K562 (cell line): Measurements from ENCODE around the gene DPP3. TPM values are rescaled to one million over a fixed set of nuclear protein-coding genes. Genes with fewer than 3 reads are reported as not detected.

Experiments
- ATAC-seq: fragments of 200-7000 bp; cut with Tn5 transposase; 3 replicates; pipeline ENCODE4 v1.9.1; 2020; ENCODE audit warnings: moderate library complexity
- BruUV-seq: library from RNA; stranded (reverse); fragments of 400-500 nt; replicated peaks from 2 replicates; lab custom pipeline; 2021; lab: Mats Ljungman, UMichigan
- CTCF ChIA-PET: fragments of 300-600 bp; formaldehyde crosslinking; extraction: SDS; loops from one replicate; lab custom pipeline; 2021; ENCODE audit warnings: low intra/inter-chr PET ratio; lab: Yijun Ruan, JAX
- POLR2A ChIA-PET: fragments of 300-600, 350-650 bp; sonication (Branson Sonifier 250); formaldehyde crosslinking; extraction: SDS; loops from one replicate; lab custom pipeline; 2021; ENCODE audit warnings: antibody characterized with exemption, inconsistent platforms; lab: Yijun Ruan, JAX
- DNase-seq, 4 experiments: peaks; one replicate each; pipeline versions ENCODE4 v3.0.0 to v3.0.0-alpha.2; 2011 to 2018; ENCODE audit warnings: low spot score in 3 of 4, mixed read lengths in 3 of 4; ENCODE audit errors: extremely low read depth in 1 of 4
- FAIRE-seq: peaks from 2 replicates; lab custom pipeline; 2011; peaks lifted over from hg19 to GRCh38; lab: Jason Lieb, UNC
- H2AFZ ChIP-seq: 2 replicates; pipeline ENCODE4 v1.6.0; 2011; ENCODE audit warnings: low read depth, low read length, control low read depth, inconsistent platforms
- H3K27ac ChIP-seq: fragments of 200-600 bp; 3 replicates; pipeline ENCODE4 v1.8.0; 2011; ENCODE audit warnings: low read depth, mild to moderate bottlenecking, control low read depth, inconsistent platforms, low read length, moderate library complexity, mixed read lengths; ENCODE audit errors: extremely low read depth
- H3K27me3 ChIP-seq, 2 experiments: fragments of 300-600 bp in 1 of 2; 2 replicates in 1 of 2; 3 replicates in 1 of 2; pipeline versions ENCODE4 v1.6.0 to v1.8.0; 2011; ENCODE audit warnings: inconsistent platforms in 2 of 2, low read length in 2 of 2, mild to moderate bottlenecking in 1 of 2, mixed read lengths in 1 of 2, moderate library complexity in 1 of 2; ENCODE audit not compliant: control insufficient read depth in 2 of 2, insufficient read depth in 2 of 2
- H3K36me3 ChIP-seq: fragments of 300-600 bp; 3 replicates; pipeline ENCODE4 v1.8.0; 2011; ENCODE audit warnings: mild to moderate bottlenecking, low read length, inconsistent platforms; ENCODE audit not compliant: control insufficient read depth, insufficient read depth
- H3K4me1 ChIP-seq, 2 experiments: fragments of 200-600 bp in 1 of 2; replicated peaks in 1 of 2; 2 replicates in 1 of 2; 3 replicates in 1 of 2; pipeline versions ENCODE4 v1.5.1 to v1.8.0; 2011; ENCODE audit warnings: inconsistent platforms in 2 of 2, low read length in 2 of 2, mild to moderate bottlenecking in 1 of 2, mixed read lengths in 1 of 2, moderate library complexity in 1 of 2; ENCODE audit not compliant: control insufficient read depth in 2 of 2, insufficient read depth in 2 of 2
- H3K4me2 ChIP-seq: 2 replicates; pipeline ENCODE4 v1.6.1; 2011; ENCODE audit warnings: low read length, control low read depth, inconsistent platforms, mixed read lengths; ENCODE audit not compliant: insufficient read depth
- H3K4me3 ChIP-seq: fragments of 200-600 bp; sonication (generic), shearing (Covaris generic); 2 replicates; pipeline ENCODE4 v1.5.1; 2016; ENCODE audit warnings: control low read depth, inconsistent platforms
- H3K79me2 ChIP-seq: fragments of 200-600 bp; 3 replicates; pipeline ENCODE4 v1.8.0; 2011; ENCODE audit warnings: low read length, inconsistent platforms; ENCODE audit not compliant: control insufficient read depth, insufficient read depth
- H3K9ac ChIP-seq, 2 experiments: 2 replicates each; pipeline versions ENCODE4 v1.6.0 to v1.6.1; 2011; ENCODE audit warnings: low read depth in 2 of 2, low read length in 2 of 2, control low read depth in 1 of 2, inconsistent platforms in 1 of 2, mild to moderate bottlenecking in 1 of 2, mixed read lengths in 1 of 2; ENCODE audit not compliant: insufficient read depth in 1 of 2
- H3K9me1 ChIP-seq: one replicate; pipeline ENCODE4 v1.6.0; 2011; ENCODE audit warnings: inconsistent platforms, mild to moderate bottlenecking, low read length, moderate library complexity; ENCODE audit not compliant: control insufficient read depth, insufficient read depth
- H3K9me3 ChIP-seq: replicated peaks from 2 replicates; pipeline ENCODE4 v1.5.1; 2011; ENCODE audit warnings: low read depth, low read length, inconsistent platforms; ENCODE audit not compliant: control insufficient read depth, insufficient read depth
- H4K20me1 ChIP-seq: replicated peaks from 2 replicates; pipeline ENCODE4 v1.6.1; 2011; ENCODE audit warnings: low read length, inconsistent platforms, mixed read lengths; ENCODE audit not compliant: control insufficient read depth, insufficient read depth
- BRF1 ChIP-seq: IDR thresholded peaks from 3 replicates; pipeline ENCODE4 v1.6.1; 2011; ENCODE audit warnings: borderline replicate concordance, mild to moderate bottlenecking; ENCODE audit not compliant: insufficient read length; ENCODE audit errors: extremely low read depth
- CCNT2 ChIP-seq: IDR thresholded peaks from 2 replicates; pipeline ENCODE4 v1.6.1; 2011; ENCODE audit warnings: borderline replicate concordance, low read depth, mild to moderate bottlenecking, moderate library complexity, mixed read lengths, low read length; ENCODE audit not compliant: insufficient read length; ENCODE audit errors: extremely low read depth
- CLOCK ChIP-seq: fragments of 250-450 bp; sonication (Bioruptor Pico); IDR thresholded peaks from 2 replicates; pipeline ENCODE4 v1.4.0; 2020; ENCODE audit warnings: mild to moderate bottlenecking, moderate library complexity, borderline replicate concordance
- DDX20 ChIP-seq: fragments of 450-650 bp; IDR thresholded peaks from 2 replicates; pipeline ENCODE4 v1.6.1; 2016; ENCODE audit warnings: missing genetic modification characterization, low read depth, mild to moderate bottlenecking, missing compliant biosample characterization, moderate library complexity
- DEAF1 ChIP-seq: fragments of 450-650 bp; formaldehyde crosslinking; IDR thresholded peaks from 2 replicates; pipeline ENCODE4 v1.4.0; 2020; ENCODE audit warnings: mild to moderate bottlenecking, moderate library complexity
- ESRRA ChIP-seq: fragments of 450-650 bp; IDR thresholded peaks from 2 replicates; pipeline ENCODE4 v1.6.1; 2014; ENCODE audit warnings: low read depth, mild to moderate bottlenecking, moderate library complexity, borderline replicate concordance
- FIP1L1 ChIP-seq: fragments of 200-400 bp; formaldehyde crosslinking; IDR thresholded peaks from 2 replicates; pipeline ENCODE4 v1.6.1; 2018; ENCODE audit warnings: mild to moderate bottlenecking, low read depth, low read length; ENCODE audit not compliant: poor library complexity, severe bottlenecking
- HDAC1 ChIP-seq, 2 experiments: fragments of 450-650 bp; IDR thresholded peaks; 2 replicates each; pipeline ENCODE4 v1.6.1; 2016 to 2017; ENCODE audit warnings: inconsistent platforms in 1 of 2, mild to moderate bottlenecking in 1 of 2, moderate library complexity in 1 of 2
- MAFG ChIP-seq: fragments of 450-650 bp; conservative IDR thresholded peaks from 2 replicates; pipeline ENCODE4 v1.6.1; 2016; ENCODE audit warnings: missing genetic modification characterization, missing compliant biosample characterization
- POLR2G ChIP-seq: fragments of 200-400 bp; formaldehyde crosslinking; IDR thresholded peaks from 2 replicates; pipeline ENCODE4 v1.6.1; 2017; ENCODE audit warnings: low read depth, mild to moderate bottlenecking, antibody characterized with exemption, low read length, moderate library complexity
- RBFOX2 ChIP-seq: fragments of 200-400 bp; formaldehyde crosslinking; IDR thresholded peaks from 2 replicates; pipeline ENCODE4 v1.6.1; 2017; ENCODE audit warnings: low read depth, mild to moderate bottlenecking, low read length, moderate library complexity
- ZNF512 ChIP-seq: IDR thresholded peaks from 2 replicates; pipeline ENCODE4 v1.6.1; 2016; ENCODE audit warnings: missing genetic modification characterization, missing compliant biosample characterization
- WGBS: fragments of 100-300 bp; shearing (Covaris generic); methylation state at CpG from one replicate; pipeline ENCODE4 v1.1.6; 2016; ENCODE audit warnings: low coverage, mixed read lengths; ENCODE audit not compliant: insufficient coverage; ENCODE audit errors: missing lambda C conversion rate; 5-methylcytosine and 5-hydroxymethylcytosine counted together
- in situ Hi-C: fragments of 300-500 bp; cut with MboI; formaldehyde crosslinking; loops from 4 replicates; pipeline ENCODE4 v1.15.0; 2018; ENCODE audit warnings: inconsistent platforms, mixed read lengths
- intact Hi-C: fragments of 100-400 bp; cut with micrococcal nuclease; formaldehyde crosslinking; loops from 2 replicates; pipeline ENCODE4 v1.14.2; 2022
- polyA plus RNA-seq, 8 experiments: library from polyadenylated mRNA; depleted of rRNA in 4 of 8; stranded (reverse) in 5 of 8; unstranded in 3 of 8; fragments of >200 nt; fragmentation: Nextera tagmentation in 2 of 8; fragmentation: Illumina TruSeq in 1 of 8; extraction: Ambion mirVana in 2 of 8; extraction: Trizol in 1 of 8; gene quantifications; 2 replicates each; pipeline versions ENCODE4 v1.2.1 to v1.2.3, GENCODE V29; 2011 to 2014; ENCODE audit warnings: inconsistent platforms in 1 of 8, missing spikeins in 1 of 8
- total RNA-seq, 7 experiments: library from RNA; depleted of rRNA in 6 of 7; stranded (reverse); fragments of >200 nt in 6 of 7; fragmentation: Illumina TruSeq in 2 of 7; extraction: Trizol in 2 of 7; gene quantifications; 2 replicates each; pipeline versions ENCODE4 v1.2.1 to v1.2.3, GENCODE V29; 2011 to 2021; ENCODE audit warnings: low replicate concordance in 1 of 7

The DPP3 gene
- total and polyA plus RNA-seq, 9 of the 15 experiments (the other 6 are each of a cell fraction or from before 2014, with no cell fraction given), result 3.7 to 69.2 (median 43.3) TPM

- DNase-seq (peak in 1 of 4 experiments; percentile 8), ATAC-seq (no peak; the same call in 2 of the 3 replicates), FAIRE-seq (no peak)
- no TSS peak for BruUV-seq
- Histone ChIP-seq H3K79me2 (no peaks in the 10 kb centered on the region), H4K20me1 (no peaks in the 10 kb centered on the region), H3K9me1 (no peaks in the 10 kb centered on the region), H3K4me2 (no peak overlapping the region), H3K36me3 (peaks cover 5% of the 10 kb centered on the region; the same call in 2 of the 3 replicates), H3K27me3 (no peaks in the 10 kb centered on the region), H3K27ac (no peak overlapping the region), H3K4me1 (peaks cover 0 to 12% of the 10 kb centered on the region in 2 experiments; a peak in 2 of 5 replicates), H2AFZ (no peak overlapping the region), H3K9me3 (no peaks in the 10 kb centered on the region), H3K4me3 (no peak overlapping the region), H3K9ac (peak overlapping the region in 1 of 2 experiments; percentile 52; a peak in 1 of 4 replicates)
- POLR2A ChIA-PET, result interaction anchor here (0.6 kb wide), 1 partner anchor 159 kb away, joined by 3 read pairs; no protein-coding TSS in a partner anchor
- TF ChIP-seq BRF1, result no peak
- TF ChIP-seq DDX20 (tag), result no peak
- no peak for TF ChIP-seq ESRRA
- TF ChIP-seq CCNT2, result no peak
- TF ChIP-seq FIP1L1, result no peak
- no peak for TF ChIP-seq CLOCK (CRISPR knock-in tag)
- no peak for TF ChIP-seq DEAF1
- TF ChIP-seq ZNF512 (tag), result no peak
- no peak for TF ChIP-seq MAFG (tag)
- peak; percentile 57 for TF ChIP-seq POLR2G
- TF ChIP-seq RBFOX2, result peak; percentile 27; the same call in 1 of the 2 replicates
- TF ChIP-seq HDAC1 (IDR thresholded peaks at IDR 0.05), result no peak
- in situ Hi-C loops (no loop called here), intact Hi-C loops (no loop called here)
- CTCF ChIA-PET, result no interaction called here
- 84% methylated on average over 15 of the region's 16 CpGs for WGBS
Observed at GRCh38 chr11:66539170-66539869, 59.1 kb downstream of the DPP3 start.
